GM21515 (cell line): ENCODE measurements around the gene CRHBP.
"Not testable (repeated sequence)": the region's sequence is repeated elsewhere in the genome, so short reads cannot be mapped to it uniquely, and the experiment has no call there.

Experiments used
- ATAC-seq: cut with Tn5 transposase; IDR thresholded peaks from one replicate; pipeline ENCODE4 v1.9.1; 2021; ENCODE audit not compliant: unreplicated experiment

The CRHBP gene

GRCh38 chr5:76958991-76959767, 6.3 kb downstream of the CRHBP start:
- ATAC-seq = no peak

- ATAC-seq = no peak
Measured at GRCh38 chr5:76960004-76960625, 7.3 kb downstream of the CRHBP start.

- no peak for ATAC-seq
Measured at GRCh38 chr5:76964060-76964459, 11.2 kb downstream of the CRHBP start.

- ATAC-seq = no peak
Measured at GRCh38 chr5:76971511-76971910, 18.7 kb downstream of the CRHBP start.

- no peak for ATAC-seq
Measured at GRCh38 chr5:76972689-76973088, 19.8 kb downstream of the CRHBP start.

- ATAC-seq = no peak
Measured at GRCh38 chr5:76974785-76975184, 21.9 kb downstream of the CRHBP start.

GRCh38 chr5:76978869-76979268, 26.0 kb downstream of the CRHBP start:
- ATAC-seq = no peak

- no peak for ATAC-seq
Measured at GRCh38 chr5:76980518-76981144, 27.8 kb downstream of the CRHBP start.

- ATAC-seq = no peak
Measured at GRCh38 chr5:76982450-76982849, 29.6 kb downstream of the CRHBP start.

GRCh38 chr5:76983468-76983867, 30.6 kb downstream of the CRHBP start:
- ATAC-seq = no peak

- no peak for ATAC-seq
Measured at GRCh38 chr5:76986825-76987526, 34.1 kb downstream of the CRHBP start.

- ATAC-seq = no peak
Measured at GRCh38 chr5:76990899-76991459, 38.1 kb downstream of the CRHBP start.

GRCh38 chr5:76993436-76993835, 40.6 kb downstream of the CRHBP start:
- ATAC-seq = not testable (repeated sequence)

- no peak for ATAC-seq
Measured at GRCh38 chr5:76994337-76994736, 41.5 kb downstream of the CRHBP start.

GRCh38 chr5:76998251-76998650, 45.4 kb downstream of the CRHBP start:
- not testable (repeated sequence) for ATAC-seq

- no peak for ATAC-seq
Measured at GRCh38 chr5:76999451-76999850, 46.6 kb downstream of the CRHBP start.

GRCh38 chr5:77003246-77003645, 50.4 kb downstream of the CRHBP start:
- ATAC-seq = no peak

GRCh38 chr5:77006124-77006523, 53.3 kb downstream of the CRHBP start:
- ATAC-seq = no peak

- no peak for ATAC-seq
Measured at GRCh38 chr5:77008413-77008812, 55.6 kb downstream of the CRHBP start.

GRCh38 chr5:77010243-77010642, 57.4 kb downstream of the CRHBP start:
- ATAC-seq = no peak

GRCh38 chr5:77011498-77011897, 58.7 kb downstream of the CRHBP start:
- ATAC-seq = no peak
